Left ventricle myocardium inferior (tissue), 1 donor: Measurements from ENCODE around the gene CCSER1. TPM values are rescaled to one million over a fixed set of nuclear protein-coding genes. Genes with fewer than 3 reads are reported as not detected.

Source experiments
- DNase-seq: peaks from one replicate; pipeline ENCODE4 v3.0.0-alpha.2; 2020
- H3K27ac ChIP-seq: fragments of 200-600 bp; replicated peaks from 2 replicates; pipeline ENCODE4 v1.8.0; 2021
- H3K27me3 ChIP-seq: fragments of 200-600 bp; 2 replicates; pipeline ENCODE4 v1.8.0; 2021; ENCODE audit warnings: low read depth
- H3K36me3 ChIP-seq: fragments of 200-600 bp; 2 replicates; pipeline ENCODE4 v1.8.0; 2021
- H3K4me1 ChIP-seq: fragments of 200-600 bp; 2 replicates; pipeline ENCODE4 v1.8.0; 2021
- H3K4me3 ChIP-seq: fragments of 200-600 bp; 2 replicates; pipeline ENCODE4 v1.8.0; 2021; ENCODE audit warnings: mild to moderate bottlenecking, moderate library complexity
- H3K9me3 ChIP-seq: fragments of 200-600 bp; replicated peaks from 2 replicates; pipeline ENCODE4 v1.8.0; 2021
- CTCF ChIP-seq: fragments of 200-600 bp; IDR thresholded peaks from 2 replicates; pipeline ENCODE4 v1.8.0; 2021; ENCODE audit warnings: antibody characterized with exemption, mild to moderate bottlenecking, borderline replicate concordance
- intact Hi-C: fragments of 100-400 bp; cut with micrococcal nuclease; formaldehyde crosslinking; loops from one replicate; pipeline ENCODE4 v1.11.0; 2022
- total RNA-seq: library from RNA; stranded (reverse); fragmentation: NEBNext Ultra II Directional; extraction: Animal tissue kit (Norgen Biotek cat#: 25700); gene quantifications from one replicate; pipeline ENCODE4 v1.2.1, GENCODE V29; 2021
- donor health status: DM: no; HTN: yes; CAD: no; lungs with severe emphysema.

Gene CCSER1
- total RNA-seq, 1 donor from 2014 or later: 13.2 TPM

GRCh38 chr4:90181644-90182043 is 54.5 kb downstream of the CCSER1 start:
- H3K36me3 ChIP-seq: no peaks in the 10 kb centered on the region
- H3K4me1 ChIP-seq: peaks cover 24% of the 10 kb centered on the region
- H3K9me3 ChIP-seq: no peaks in the 10 kb centered on the region
- no peak overlapping the region for H3K4me3 ChIP-seq
- H3K27me3 ChIP-seq: no peaks in the 10 kb centered on the region
- intact Hi-C loops: no loop called here
- no peak overlapping the region for H3K27ac ChIP-seq
- DNase-seq: no peak
- TF ChIP-seq CTCF: no peak

GRCh38 chr4:90183254-90183653 is 56.1 kb downstream of the CCSER1 start:
- H3K27ac ChIP-seq: no peak overlapping the region
- no peak for DNase-seq
- H3K4me1 ChIP-seq: peaks cover 38% of the 10 kb centered on the region
- no peaks in the 10 kb centered on the region for H3K9me3 ChIP-seq
- H3K27me3 ChIP-seq: no peaks in the 10 kb centered on the region
- intact Hi-C loops: no loop called here
- H3K36me3 ChIP-seq: no peaks in the 10 kb centered on the region
- no peak overlapping the region for H3K4me3 ChIP-seq
- no peak for TF ChIP-seq CTCF

- intact Hi-C loops: no loop called here
- no peak for TF ChIP-seq CTCF
Observed at GRCh38 chr4:90184560-90184959, 57.4 kb downstream of the CCSER1 start.

GRCh38 chr4:90185416-90185815 is 58.2 kb downstream of the CCSER1 start:
- Histone ChIP-seq H3K9me3 (no peaks in the 10 kb centered on the region), H3K4me1 (peaks cover 59% of the 10 kb centered on the region), H3K27ac (no peak overlapping the region), H3K27me3 (no peaks in the 10 kb centered on the region), H3K4me3 (no peak overlapping the region), H3K36me3 (no peaks in the 10 kb centered on the region)
- intact Hi-C loops: no loop called here
- no peak for TF ChIP-seq CTCF
- no peak for DNase-seq

More at GRCh38 chr4:90184560-90184959, 57.4 kb downstream of the CCSER1 start:
- no peaks in the 10 kb centered on the region for H3K27me3 ChIP-seq
- H3K27ac ChIP-seq: no peak overlapping the region
- peaks cover 51% of the 10 kb centered on the region for H3K4me1 ChIP-seq
- H3K4me3 ChIP-seq: no peak overlapping the region
- DNase-seq: no peak
- no peaks in the 10 kb centered on the region for H3K9me3 ChIP-seq
- H3K36me3 ChIP-seq: no peaks in the 10 kb centered on the region

GRCh38 chr4:90186229-90186628 is 59.0 kb downstream of the CCSER1 start:
- peaks cover 64% of the 10 kb centered on the region for H3K4me1 ChIP-seq
- no peaks in the 10 kb centered on the region for H3K36me3 ChIP-seq
- no peaks in the 10 kb centered on the region for H3K27me3 ChIP-seq
- no peak overlapping the region for H3K27ac ChIP-seq
- no peaks in the 10 kb centered on the region for H3K9me3 ChIP-seq
- no peak overlapping the region for H3K4me3 ChIP-seq
- no peak for DNase-seq
- no peak for TF ChIP-seq CTCF
- intact Hi-C loops: no loop called here
